ENCODE measurements around the gene RPL4. TPM values are rescaled to one million over a fixed set of nuclear protein-coding genes. Genes with fewer than 3 reads are reported as not detected.

Gene RPL4
- total RNA-seq, 2 experiments from 2014 or later, result 2,498 to 2,528 TPM

GRCh38 chr15:66452971-66453580 is 51.6 kb downstream of the RPL4 start:
- Mint-ChIP-seq H3K4me3 (no peak overlapping the region), H3K27ac (no peak overlapping the region), H3K9me3 (ENCODE audit: insufficient read depth) (no peaks in the 10 kb centered on the region), H3K27me3 (ENCODE audit: low read depth) (no peaks in the 10 kb centered on the region), H3K4me1 (ENCODE audit: low read depth) (peaks cover 2% of the 10 kb centered on the region), H3K36me3 (ENCODE audit: low read depth) (peaks cover 32% of the 10 kb centered on the region)
- CTCF ChIA-PET, result no interaction called here
- DNase-seq (no peak), ATAC-seq (no peak)
- POLR2A ChIA-PET, result no interaction called here

GRCh38 chr15:66452420-66452819 is 52.2 kb downstream of the RPL4 start:
- Mint-ChIP-seq H3K36me3 (ENCODE audit: low read depth) (peaks cover 38% of the 10 kb centered on the region), H3K4me3 (no peak overlapping the region), H3K27me3 (ENCODE audit: low read depth) (no peaks in the 10 kb centered on the region), H3K27ac (no peak overlapping the region), H3K4me1 (ENCODE audit: low read depth) (peaks cover 2% of the 10 kb centered on the region), H3K9me3 (ENCODE audit: insufficient read depth) (no peaks in the 10 kb centered on the region)
- CTCF ChIA-PET, result no interaction called here
- POLR2A ChIA-PET, result no interaction called here
- ATAC-seq, result no peak
- no peak for DNase-seq

Small RNA genes within 50 kb of the gene (microRNA-seq; reads per million reads assigned to microRNA genes)
- 2.3 reads per million for gene MIR4512

Other genes starting within 250 kb of the RPL4 start
- gene DIS3L, start 211.3 kb downstream of the RPL4 start, total RNA-seq, result 10 to 100 TPM; 23.6 to 24.3 TPM
- gene TIPIN, start 148.2 kb downstream of the RPL4 start, total RNA-seq, result 10 to 100 TPM; 36.4 to 42.7 TPM
- gene MAP2K1, start 117.9 kb downstream of the RPL4 start, total RNA-seq, result 100 to 1,000 TPM; 108 to 118 TPM
- 10 to 100 TPM; 25.0 to 25.7 TPM for gene SNAPC5, start 7.1 kb downstream of the RPL4 start, total RNA-seq
- gene ZWILCH, start 471 bp upstream of the RPL4 start, total RNA-seq, result 10 to 100 TPM; 37.2 to 44.8 TPM
- gene LCTL, start 61.1 kb upstream of the RPL4 start, total RNA-seq, result not detected
- gene SMAD6, start 197.4 kb upstream of the RPL4 start, total RNA-seq, result 1 to 10 TPM in 1 of 2 experiments, under 1 TPM in 1; 0.97 to 1.2 TPM

All from activated CD8-positive, alpha-beta T cell treated with anti-CD3 and anti-CD28 coated beads, Interleukin-2, amount 10 ng/mL, durations not matched to agents 7 days and 5 days (primary cell).